Measurements from ENCODE around the gene FLG. TPM values are rescaled to one million over a fixed set of nuclear protein-coding genes. Genes with fewer than 3 reads are reported as not detected.

Gene FLG
- total RNA-seq, 2 experiments from 2014 or later = not detected

GRCh38 chr1:152356736-152357135 is 31.7 kb upstream of the FLG start:
- H3K27ac Mint-ChIP-seq = no peak overlapping the region
- H3K4me1 Mint-ChIP-seq (ENCODE audit: low read depth) = no peaks in the 10 kb centered on the region
- H3K9me3 Mint-ChIP-seq = no peaks in the 10 kb centered on the region
- no peak for ATAC-seq
- CTCF ChIA-PET = interaction anchor here (1.2 to 1.5 kb wide), 2 partner anchors 9 to 102 kb away, joined by 3 to 9 read pairs; no protein-coding TSS in a partner anchor
- peaks cover 2% of the 10 kb centered on the region for H3K27me3 Mint-ChIP-seq
- no peak overlapping the region for H3K4me3 Mint-ChIP-seq
- no peak for DNase-seq
- no peaks in the 10 kb centered on the region for H3K36me3 Mint-ChIP-seq (ENCODE audit: low read depth)
- intact Hi-C loops (cut with micrococcal nuclease) = no loop called here
- TF ChIP-seq CTCF (IDR thresholded peaks at IDR 0.05) = no peak
- POLR2A ChIA-PET = no interaction called here

- peaks cover 3% of the 10 kb centered on the region for H3K4me1 Mint-ChIP-seq (ENCODE audit: low read depth)
- no peak overlapping the region for H3K4me3 Mint-ChIP-seq
- ATAC-seq = no peak
- H3K36me3 Mint-ChIP-seq (ENCODE audit: low read depth) = no peaks in the 10 kb centered on the region
- peaks cover 14% of the 10 kb centered on the region for H3K27me3 Mint-ChIP-seq
- TF ChIP-seq CTCF (IDR thresholded peaks at IDR 0.05) = no peak
- ChIA-PET POLR2A (no interaction called here), CTCF (interaction anchor here (2.9 kb wide), 1 partner anchor 109 kb away, joined by 50 read pairs; no protein-coding TSS in a partner anchor)
- H3K27ac Mint-ChIP-seq = no peak overlapping the region
- intact Hi-C loops (cut with micrococcal nuclease) = loop anchor here (5.0 kb wide), 2 partner anchors 108 to 157 kb away; no protein-coding TSS in a partner anchor
- H3K9me3 Mint-ChIP-seq = no peaks in the 10 kb centered on the region
- DNase-seq = no peak
Observed at GRCh38 chr1:152349611-152350010, 24.6 kb upstream of the FLG start.

GRCh38 chr1:152348447-152348846 is 23.4 kb upstream of the FLG start:
- H3K9me3 Mint-ChIP-seq = no peaks in the 10 kb centered on the region
- peaks cover 19% of the 10 kb centered on the region for H3K27me3 Mint-ChIP-seq
- no peak for TF ChIP-seq CTCF (IDR thresholded peaks at IDR 0.05)
- ATAC-seq = no peak
- no peaks in the 10 kb centered on the region for H3K36me3 Mint-ChIP-seq (ENCODE audit: low read depth)
- peaks cover 7% of the 10 kb centered on the region for H3K4me1 Mint-ChIP-seq (ENCODE audit: low read depth)
- peak; percentile 11 for DNase-seq
- ChIA-PET POLR2A (no interaction called here), CTCF (interaction anchor here (0.6 to 2.9 kb wide), 21 partner anchors 8 to 298 kb away, joined by 3 to 50 read pairs (median 5); partner anchors contain the start of gene FLG)
- intact Hi-C loops (cut with micrococcal nuclease) = loop anchor here (5.0 kb wide), 2 partner anchors 109 to 156 kb away; no protein-coding TSS in a partner anchor
- no peak overlapping the region for H3K4me3 Mint-ChIP-seq
- H3K27ac Mint-ChIP-seq = no peak overlapping the region

- no peak overlapping the region for H3K4me3 Mint-ChIP-seq
- peaks cover 7% of the 10 kb centered on the region for H3K4me1 Mint-ChIP-seq (ENCODE audit: low read depth)
- POLR2A ChIA-PET = no interaction called here
- CTCF ChIA-PET = interaction anchor here (0.6 to 2.9 kb wide), 31 partner anchors 8 to 293 kb away, joined by 3 to 50 read pairs (median 5); partner anchors contain the start of genes FLG and FLG2
- H3K9me3 Mint-ChIP-seq = no peaks in the 10 kb centered on the region
- intact Hi-C loops (cut with micrococcal nuclease) = loop anchor here (5.0 kb wide), 2 partner anchors 110 to 155 kb away; no protein-coding TSS in a partner anchor
- no peak overlapping the region for H3K27ac Mint-ChIP-seq
- ATAC-seq (peak; percentile 79), DNase-seq (peak; percentile 63)
- TF ChIP-seq CTCF (IDR thresholded peaks at IDR 0.05) = peak; percentile 94
- peaks cover 22% of the 10 kb centered on the region for H3K27me3 Mint-ChIP-seq
- H3K36me3 Mint-ChIP-seq (ENCODE audit: low read depth) = no peaks in the 10 kb centered on the region
Observed at GRCh38 chr1:152347116-152347728, 22.2 kb upstream of the FLG start.

GRCh38 chr1:152344438-152344837 is 19.4 kb upstream of the FLG start:
- intact Hi-C loops (cut with micrococcal nuclease) = no loop called here
- ATAC-seq = no peak
- POLR2A ChIA-PET = no interaction called here

More at GRCh38 chr1:152344438-152344837, 19.4 kb upstream of the FLG start:
- TF ChIP-seq CTCF (IDR thresholded peaks at IDR 0.05) = no peak
- DNase-seq = no peak
- Mint-ChIP-seq H3K4me1 (ENCODE audit: low read depth) (peaks cover 7% of the 10 kb centered on the region), H3K9me3 (no peaks in the 10 kb centered on the region), H3K4me3 (no peak overlapping the region), H3K27ac (no peak overlapping the region), H3K27me3 (peaks cover 28% of the 10 kb centered on the region), H3K36me3 (ENCODE audit: low read depth) (no peaks in the 10 kb centered on the region)
- CTCF ChIA-PET = interaction anchor here (0.6 kb wide), 1 partner anchor 114 kb away, joined by 4 read pairs; no protein-coding TSS in a partner anchor

Measured in activated CD8-positive, alpha-beta T cell treated with anti-CD3 and anti-CD28 coated beads for 36 hours (primary cell).